ENCODE results near the gene MVB12B.
A peak's percentile ranks its signal among the peaks of the same experiment; 100 is the strongest.

Gene MVB12B

DNA sequence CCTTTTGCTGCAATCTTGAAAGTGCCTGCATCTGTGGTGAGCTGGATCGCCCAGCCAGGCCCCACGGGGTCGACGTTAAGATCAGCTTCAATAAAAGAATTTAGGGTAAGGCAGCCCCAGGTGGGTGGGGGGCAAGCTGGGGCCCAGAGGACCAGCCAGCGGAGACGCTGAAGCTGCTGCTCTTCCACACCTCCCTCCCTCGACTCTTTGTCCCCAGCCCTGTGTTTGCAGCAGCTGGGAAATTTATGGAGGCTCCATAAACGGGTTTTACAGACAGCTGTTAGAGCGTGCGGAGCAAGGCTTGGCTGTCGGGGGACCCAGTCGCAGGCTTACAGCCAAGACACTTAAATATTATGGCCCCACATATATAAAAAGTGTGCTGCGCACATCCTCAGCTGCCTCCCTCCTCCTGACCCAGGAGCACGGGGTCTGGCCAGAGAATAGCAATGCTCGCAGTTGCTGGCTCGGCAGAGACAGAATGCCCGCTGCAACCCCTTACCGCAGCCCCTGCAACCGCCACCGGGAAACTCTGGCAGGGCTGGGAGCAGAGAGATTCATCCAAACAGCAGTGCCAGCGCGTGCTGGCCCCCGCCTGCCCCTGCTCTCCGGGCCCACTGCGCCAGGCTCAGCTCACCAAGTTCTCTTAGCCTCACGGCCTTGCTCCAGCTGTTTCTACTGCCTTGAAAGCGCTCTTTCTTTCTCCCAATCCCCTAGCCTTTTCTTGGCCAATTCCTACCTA, 28.4 kb upstream of the MVB12B start:
- Mint-ChIP-seq H3K36me3 (no peaks in the 10 kb centered on the region), H3K4me1 (peaks cover 5% of the 10 kb centered on the region), H3K9me3 (no peaks in the 10 kb centered on the region), H3K27me3 (peaks cover 55% of the 10 kb centered on the region), H3K27ac (no peak overlapping the region), H3K4me3 (no peak overlapping the region)
- ATAC-seq = no peak

DNA sequence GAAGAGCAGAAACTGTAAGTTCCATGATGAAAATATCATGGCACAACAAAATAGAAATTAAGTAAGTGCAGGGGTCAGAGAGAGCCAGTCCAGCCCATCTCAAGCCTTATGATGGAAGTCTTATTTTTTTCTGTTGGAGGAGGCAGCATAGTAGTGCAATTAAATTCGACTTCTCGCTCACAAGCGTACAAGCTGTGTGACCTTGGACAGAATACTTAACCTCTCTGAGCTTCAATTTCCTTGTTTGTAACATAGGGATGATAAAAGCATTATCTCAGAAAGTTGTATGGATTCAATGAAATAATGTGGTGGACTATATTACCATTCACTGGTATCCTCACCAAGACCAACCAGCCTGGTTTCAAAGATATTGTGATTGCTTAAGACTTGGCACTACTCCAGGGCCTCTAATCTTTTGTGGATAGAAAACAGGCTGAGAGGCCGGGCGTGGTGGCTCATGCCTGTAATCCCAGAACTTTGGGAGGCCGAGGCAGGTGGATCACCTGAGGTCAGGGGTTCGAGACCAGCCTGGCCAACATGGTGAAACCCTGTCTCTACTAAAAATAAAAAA, 26.8 kb upstream of the MVB12B start:
- ATAC-seq = no peak

DNA sequence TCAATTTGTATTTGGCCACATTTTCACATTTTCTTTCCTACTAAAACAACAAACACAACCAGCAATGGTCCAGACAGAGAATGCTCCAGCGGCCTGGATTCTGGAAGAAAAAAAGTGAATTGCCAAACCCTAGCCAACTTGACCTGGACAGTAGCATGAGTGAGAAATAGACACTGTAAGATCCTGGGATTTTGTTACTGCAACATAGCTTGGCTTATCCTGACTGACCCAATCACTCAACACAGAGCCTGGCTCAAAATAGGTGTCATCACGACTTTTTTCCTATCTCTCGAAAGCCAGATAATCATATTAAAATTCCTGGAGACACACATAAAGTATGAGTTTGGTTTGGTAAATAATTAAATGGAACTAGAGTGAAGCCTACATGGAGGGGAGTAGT, 25.4 kb upstream of the MVB12B start:
- peaks cover 5% of the 10 kb centered on the region for H3K4me1 Mint-ChIP-seq
- H3K27me3 Mint-ChIP-seq = peaks cover 25% of the 10 kb centered on the region
- no peaks in the 10 kb centered on the region for H3K36me3 Mint-ChIP-seq
- no peak for ATAC-seq
- H3K9me3 Mint-ChIP-seq = no peaks in the 10 kb centered on the region
- H3K4me3 Mint-ChIP-seq = no peak overlapping the region
- no peak overlapping the region for H3K27ac Mint-ChIP-seq

More for the DNA sequence above, 26.8 kb upstream of the MVB12B start:
- peaks cover 40% of the 10 kb centered on the region for H3K27me3 Mint-ChIP-seq
- H3K27ac Mint-ChIP-seq = no peak overlapping the region
- peaks cover 5% of the 10 kb centered on the region for H3K4me1 Mint-ChIP-seq
- no peak overlapping the region for H3K4me3 Mint-ChIP-seq
- H3K9me3 Mint-ChIP-seq = no peaks in the 10 kb centered on the region
- H3K36me3 Mint-ChIP-seq = no peaks in the 10 kb centered on the region

DNA sequence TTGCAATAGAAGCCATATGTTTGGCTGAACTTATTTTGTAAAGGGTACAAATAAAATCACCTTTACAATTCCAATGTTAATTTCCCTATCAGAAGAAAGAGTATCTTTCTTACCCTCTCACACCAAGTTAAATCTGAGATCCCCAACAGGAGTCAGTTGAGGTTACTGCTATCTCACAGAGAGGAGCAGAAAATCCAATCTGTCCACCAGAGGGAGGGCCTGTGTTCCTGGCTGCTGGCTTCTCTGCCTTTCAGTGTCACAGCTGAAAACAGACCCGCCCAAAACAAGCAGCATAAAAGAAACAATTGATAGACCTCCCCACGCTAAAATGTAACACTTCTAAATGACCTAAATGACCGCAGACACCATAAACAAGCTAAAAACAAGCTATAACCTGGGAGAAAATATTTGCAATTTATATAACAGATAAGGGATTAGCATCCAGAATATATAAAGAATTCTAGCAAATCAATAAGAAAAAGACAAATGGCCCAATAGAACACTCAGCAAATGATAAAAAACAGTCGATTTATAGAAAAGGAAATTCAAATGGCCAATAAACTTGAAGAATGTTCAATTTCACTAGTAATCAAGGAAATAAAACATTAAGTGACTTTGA, 24.5 kb upstream of the MVB12B start:
- Mint-ChIP-seq H3K27ac (no peak overlapping the region), H3K4me1 (peaks cover 5% of the 10 kb centered on the region), H3K9me3 (no peaks in the 10 kb centered on the region), H3K27me3 (peaks cover 16% of the 10 kb centered on the region), H3K4me3 (no peak overlapping the region), H3K36me3 (no peaks in the 10 kb centered on the region)
- peak; percentile 74 for ATAC-seq

DNA sequence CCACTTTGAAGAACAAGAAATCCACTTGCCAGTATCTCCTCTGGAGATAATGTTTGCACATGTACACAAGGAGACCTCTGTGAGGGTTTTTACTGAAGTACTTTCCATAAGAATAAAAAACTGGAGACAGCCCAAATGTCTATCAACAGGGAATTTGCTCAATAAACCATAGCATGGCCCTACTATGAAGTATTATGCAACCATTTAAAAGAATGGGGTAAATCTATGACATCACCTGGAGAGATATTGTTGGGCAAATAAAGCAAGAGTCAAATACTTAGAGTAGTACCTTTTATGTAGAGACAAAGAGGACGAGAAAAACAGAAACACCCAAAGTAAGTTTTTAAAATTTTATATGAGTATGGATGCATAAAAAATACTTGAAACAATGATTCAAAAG, 23.9 kb upstream of the MVB12B start:
- no peak for ATAC-seq
- H3K4me3 Mint-ChIP-seq = no peak overlapping the region
- peaks cover 10% of the 10 kb centered on the region for H3K27me3 Mint-ChIP-seq
- peaks cover 5% of the 10 kb centered on the region for H3K4me1 Mint-ChIP-seq
- H3K27ac Mint-ChIP-seq = no peak overlapping the region
- no peaks in the 10 kb centered on the region for H3K9me3 Mint-ChIP-seq
- no peaks in the 10 kb centered on the region for H3K36me3 Mint-ChIP-seq

DNA sequence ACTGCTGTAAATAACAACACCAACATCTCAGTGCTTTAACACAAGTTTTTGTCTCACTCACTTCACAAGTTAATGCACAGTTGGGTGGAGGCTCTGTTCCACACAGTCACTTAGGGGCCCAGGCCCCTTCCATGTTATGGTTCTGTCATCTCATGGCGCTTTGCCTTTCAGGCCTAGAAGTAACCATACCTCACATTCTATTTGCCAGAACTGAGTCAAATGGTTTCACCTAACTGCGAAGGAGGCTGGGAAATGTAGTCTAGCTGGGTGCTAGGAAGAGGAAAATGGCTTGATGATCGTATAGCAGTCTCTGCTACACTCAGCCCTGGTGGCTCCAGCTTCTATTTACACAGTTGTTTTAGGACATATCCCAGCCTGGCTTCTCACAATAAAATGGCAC, 23.1 kb upstream of the MVB12B start:
- no peak for ATAC-seq
- Mint-ChIP-seq H3K36me3 (no peaks in the 10 kb centered on the region), H3K27me3 (peaks cover 6% of the 10 kb centered on the region), H3K4me3 (no peak overlapping the region), H3K4me1 (peaks cover 5% of the 10 kb centered on the region), H3K9me3 (no peaks in the 10 kb centered on the region), H3K27ac (no peak overlapping the region)

DNA sequence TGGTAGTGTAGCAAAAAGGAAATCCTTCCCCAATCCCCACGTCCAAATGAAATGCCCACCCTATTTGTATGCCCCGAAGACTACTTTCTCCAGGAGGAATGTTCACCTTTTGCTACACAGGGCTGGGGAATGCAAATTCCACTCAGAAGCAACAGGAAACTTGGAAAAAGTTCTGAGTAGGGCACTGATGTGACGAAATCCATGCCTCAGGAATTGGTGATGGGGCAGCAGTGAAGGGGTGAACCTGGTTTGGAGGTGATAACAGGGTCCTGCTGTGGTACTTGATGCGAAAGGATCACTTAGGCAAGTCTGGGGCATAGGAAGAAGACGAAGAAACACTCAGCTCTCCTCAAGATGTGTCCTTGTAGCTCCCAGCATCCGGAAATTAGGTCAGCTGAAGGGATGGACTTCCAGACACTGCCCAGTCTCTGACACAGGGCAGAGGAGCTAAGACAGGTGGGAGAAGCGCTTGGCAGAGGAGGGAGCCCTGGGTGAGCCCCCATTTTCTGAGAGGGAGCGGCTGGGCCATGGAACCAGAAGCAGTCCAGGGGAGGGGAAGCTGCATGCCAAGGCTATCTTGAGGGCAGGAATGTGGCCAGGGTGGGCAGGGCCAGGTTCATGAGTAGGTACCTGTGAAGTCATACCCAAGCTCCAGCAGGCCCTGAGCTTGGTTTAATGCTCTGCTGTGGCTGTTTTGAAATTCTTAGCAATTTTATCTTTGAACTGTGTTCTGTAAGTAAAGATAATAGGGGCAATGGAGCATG, 22.2 kb upstream of the MVB12B start:
- ATAC-seq = no peak

DNA sequence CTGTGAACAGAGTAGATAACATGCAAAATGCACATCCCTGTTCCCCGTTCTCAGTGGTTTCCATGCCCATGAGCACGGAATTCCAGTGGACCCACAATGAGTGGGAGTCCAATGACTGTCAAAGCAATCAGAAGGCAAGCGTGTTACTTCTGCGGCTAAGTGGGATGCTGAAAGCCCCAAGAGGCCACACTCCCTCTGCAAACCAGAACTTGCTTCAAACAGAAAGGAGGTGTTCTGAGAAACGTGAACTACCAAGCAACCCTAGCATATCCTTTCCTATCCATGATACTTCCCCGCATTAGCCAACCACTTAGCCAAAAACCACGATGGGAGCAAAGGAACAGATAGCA, 21.7 kb upstream of the MVB12B start:
- ATAC-seq = no peak
- no peaks in the 10 kb centered on the region for H3K36me3 Mint-ChIP-seq
- no peak overlapping the region for H3K4me3 Mint-ChIP-seq
- peaks cover 12% of the 10 kb centered on the region for H3K4me1 Mint-ChIP-seq
- no peaks in the 10 kb centered on the region for H3K9me3 Mint-ChIP-seq
- H3K27ac Mint-ChIP-seq = no peak overlapping the region
- H3K27me3 Mint-ChIP-seq = no peaks in the 10 kb centered on the region

More for the DNA sequence above, 22.2 kb upstream of the MVB12B start:
- Mint-ChIP-seq H3K4me3 (no peak overlapping the region), H3K4me1 (peaks cover 7% of the 10 kb centered on the region), H3K9me3 (no peaks in the 10 kb centered on the region), H3K27me3 (no peaks in the 10 kb centered on the region), H3K36me3 (no peaks in the 10 kb centered on the region), H3K27ac (no peak overlapping the region)

DNA sequence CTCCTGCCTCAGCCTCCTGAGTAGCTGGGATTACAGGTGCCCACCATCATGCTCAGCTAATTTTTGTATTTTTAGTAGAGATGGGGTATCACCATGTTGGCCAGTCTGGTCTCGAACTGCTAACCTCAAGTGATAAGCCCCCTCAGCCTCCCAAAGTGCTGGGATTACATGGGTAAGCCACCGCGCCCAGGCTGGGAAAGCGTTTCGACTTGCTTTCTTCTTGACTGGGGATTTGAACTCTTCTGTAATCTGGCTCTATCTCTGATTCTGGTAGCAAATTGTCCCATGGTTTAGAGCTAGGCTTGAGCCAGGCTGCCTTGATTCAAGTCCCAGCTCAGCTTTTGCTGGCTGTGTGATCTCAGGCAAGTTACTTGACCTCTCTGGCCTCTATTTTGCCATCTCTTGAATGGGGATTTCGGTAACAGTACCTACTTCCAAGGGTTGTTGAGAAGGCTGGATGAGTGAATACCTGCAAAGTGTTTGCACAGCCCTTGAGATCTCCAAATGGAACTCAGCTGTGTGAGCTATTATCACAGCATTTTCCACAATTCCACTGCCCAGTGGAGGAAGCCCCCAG, 20.5 kb upstream of the MVB12B start:
- Mint-ChIP-seq H3K4me1 (peaks cover 12% of the 10 kb centered on the region), H3K27me3 (no peaks in the 10 kb centered on the region), H3K36me3 (no peaks in the 10 kb centered on the region), H3K9me3 (no peaks in the 10 kb centered on the region), H3K4me3 (no peak overlapping the region), H3K27ac (no peak overlapping the region)
- no peak for ATAC-seq

DNA sequence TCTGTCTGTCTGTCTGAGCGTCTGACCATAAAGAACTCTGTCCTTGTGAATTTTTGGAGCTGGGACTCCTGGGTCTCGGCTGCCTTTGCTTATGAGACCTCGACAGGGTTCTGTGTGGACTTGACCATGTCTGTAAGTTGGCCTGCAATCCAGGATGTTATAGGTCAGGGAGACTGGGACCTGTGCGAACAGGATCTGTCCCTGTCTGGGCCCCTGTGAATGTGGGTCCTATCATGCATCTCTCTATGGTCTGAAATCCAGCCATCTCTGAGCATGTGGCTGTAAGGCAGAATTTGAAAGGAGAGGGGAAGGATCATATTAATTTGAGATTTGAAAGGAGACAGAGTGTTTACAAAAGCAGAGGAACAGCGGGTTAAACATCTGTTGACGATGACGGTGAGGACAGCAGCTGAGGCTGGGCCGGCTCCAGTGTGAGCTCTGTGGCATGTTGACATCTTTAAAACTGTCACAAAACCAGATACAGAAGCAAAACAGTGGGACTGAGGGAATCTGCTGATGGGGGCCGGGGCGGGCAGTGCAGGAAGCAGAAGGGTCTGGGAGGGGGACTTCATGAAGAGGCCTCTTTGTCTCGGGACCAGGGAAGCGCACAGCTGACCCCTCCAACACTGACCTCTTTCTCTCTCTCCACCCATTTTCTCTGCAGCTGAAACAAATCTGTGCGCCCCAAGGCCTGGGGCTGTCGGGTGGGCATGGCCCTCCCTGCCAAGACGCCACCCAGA, 19.1 kb upstream of the MVB12B start:
- Mint-ChIP-seq H3K27me3 (no peaks in the 10 kb centered on the region), H3K4me3 (no peak overlapping the region), H3K36me3 (no peaks in the 10 kb centered on the region), H3K4me1 (peaks cover 6% of the 10 kb centered on the region), H3K27ac (no peak overlapping the region), H3K9me3 (no peaks in the 10 kb centered on the region)
- no peak for ATAC-seq

DNA sequence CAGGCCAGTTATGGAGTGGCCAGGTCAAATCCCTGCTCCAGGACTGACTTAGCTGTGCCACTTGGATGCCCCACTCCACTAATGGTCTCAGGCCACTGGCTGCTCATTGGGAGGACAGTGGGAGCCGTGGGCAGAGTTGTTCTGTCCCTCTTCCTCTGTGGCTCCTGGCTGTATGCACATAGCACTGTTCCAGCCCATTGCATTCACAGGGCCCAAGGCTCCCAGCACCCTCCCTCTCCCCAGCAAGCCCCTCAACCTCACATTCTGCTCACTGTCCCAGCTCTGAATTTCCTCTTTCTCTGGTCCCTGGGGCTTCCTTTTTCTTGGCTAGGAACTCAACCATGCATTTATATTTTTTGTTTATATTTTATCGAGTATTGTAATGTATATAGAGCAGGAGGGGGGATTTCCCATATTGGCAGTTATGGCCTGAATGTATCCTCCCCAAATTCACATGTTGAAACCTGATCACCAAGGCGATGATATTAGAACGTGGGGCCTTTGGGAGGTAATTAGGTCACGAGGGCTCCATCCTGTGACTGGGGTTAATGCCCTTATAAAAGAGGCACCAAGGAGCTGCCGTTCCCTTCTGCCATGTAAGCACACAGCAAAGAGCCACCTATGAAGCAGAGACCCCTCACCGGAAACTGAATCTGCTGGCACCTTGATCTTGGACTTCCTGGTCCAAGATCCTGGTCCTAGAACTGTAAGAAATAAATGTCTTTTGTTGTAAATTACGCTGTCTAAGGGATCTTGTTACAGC, 17.0 kb upstream of the MVB12B start:
- no peaks in the 10 kb centered on the region for H3K9me3 Mint-ChIP-seq
- H3K27ac Mint-ChIP-seq = no peak overlapping the region
- H3K4me3 Mint-ChIP-seq = no peak overlapping the region
- peaks cover 19% of the 10 kb centered on the region for H3K27me3 Mint-ChIP-seq
- no peak for ATAC-seq
- H3K36me3 Mint-ChIP-seq = no peaks in the 10 kb centered on the region
- H3K4me1 Mint-ChIP-seq = peaks cover 6% of the 10 kb centered on the region

DNA sequence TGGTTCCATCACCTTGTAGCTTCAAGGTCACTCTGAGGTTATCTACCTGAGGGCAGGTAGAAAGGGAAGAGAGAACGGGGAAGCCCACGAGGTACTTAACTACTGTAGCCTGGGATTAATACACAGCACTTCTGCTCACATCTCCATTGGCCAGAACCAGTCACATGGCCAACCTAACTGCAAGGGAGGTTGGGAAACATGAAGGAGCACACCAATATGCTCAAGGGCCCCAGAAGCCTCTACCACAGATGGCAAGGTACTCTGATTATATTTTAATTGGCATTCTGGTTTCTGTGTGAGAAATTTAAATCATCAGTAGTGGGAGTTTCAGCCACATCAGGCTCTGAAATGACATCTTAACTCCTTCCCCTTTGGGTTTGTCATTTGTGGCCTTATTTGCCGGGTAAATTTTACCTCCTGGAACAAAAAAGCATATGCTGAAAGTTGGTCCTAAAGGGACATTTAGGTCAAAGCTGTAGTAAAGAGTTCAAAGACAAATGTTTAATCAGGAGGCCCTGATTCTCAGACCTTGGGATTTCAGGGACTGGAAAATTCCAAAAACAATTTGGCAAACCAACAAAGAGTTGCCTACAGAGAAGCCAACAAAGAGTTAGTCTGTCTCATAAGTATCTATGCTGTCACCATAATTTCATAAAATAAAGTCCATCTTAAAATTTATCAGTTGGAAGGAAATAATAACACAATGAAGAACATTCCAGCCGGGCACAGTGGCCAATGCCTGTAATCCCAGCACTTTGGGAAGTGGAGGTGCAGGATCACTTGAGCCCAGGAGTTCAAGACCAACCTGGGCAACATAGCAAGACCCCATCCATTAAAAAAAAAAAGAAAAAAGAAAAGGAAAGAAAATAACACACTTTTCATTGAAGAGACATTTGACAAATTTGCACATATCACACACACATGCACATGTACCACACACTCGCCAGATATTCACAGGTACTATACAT, 13.8 kb upstream of the MVB12B start:
- Mint-ChIP-seq H3K4me3 (no peak overlapping the region), H3K36me3 (no peaks in the 10 kb centered on the region), H3K4me1 (peaks cover 6% of the 10 kb centered on the region), H3K27me3 (peaks cover 30% of the 10 kb centered on the region), H3K27ac (no peak overlapping the region), H3K9me3 (no peaks in the 10 kb centered on the region)
- no peak for ATAC-seq

DNA sequence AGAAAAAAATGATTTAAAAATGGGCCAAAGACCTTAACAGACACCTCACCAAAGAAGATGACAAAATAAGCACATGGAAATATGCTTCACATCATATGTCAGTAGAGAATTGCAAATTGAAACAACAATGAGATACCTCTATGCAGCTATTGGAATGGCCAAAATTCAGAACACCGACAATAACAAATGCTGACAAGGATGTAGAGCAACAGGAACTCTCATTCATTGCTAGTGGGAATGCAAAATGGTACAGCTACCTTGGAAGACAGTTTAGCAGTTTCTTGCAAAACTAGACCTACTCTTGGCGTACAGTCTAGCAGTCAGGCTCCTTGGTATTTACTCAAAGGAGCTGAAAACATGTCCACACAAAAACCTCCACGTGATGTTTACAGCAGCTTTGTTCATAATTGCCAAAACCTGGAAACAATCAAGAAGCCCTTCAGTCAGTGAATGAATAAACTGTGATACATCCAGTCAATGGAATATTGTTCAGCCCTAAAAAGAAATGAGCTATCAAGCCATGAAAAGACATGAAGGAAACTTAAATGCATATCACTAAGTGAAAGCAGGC, 10.5 kb upstream of the MVB12B start:
- Mint-ChIP-seq H3K4me1 (no peaks in the 10 kb centered on the region), H3K9me3 (no peaks in the 10 kb centered on the region), H3K4me3 (no peak overlapping the region), H3K36me3 (no peaks in the 10 kb centered on the region), H3K27ac (no peak overlapping the region), H3K27me3 (peaks cover 30% of the 10 kb centered on the region)
- ATAC-seq = no peak
